H54 (cell line): Measurements from ENCODE around the gene KRTAP17-1.
"Not testable (repeated sequence)": the region's sequence is repeated elsewhere in the genome, so short reads cannot be mapped to it uniquely, and the experiment has no call there.

Experiments
- DNase-seq: peaks from one replicate; pipeline ENCODE4 v3.0.0; 2011; ENCODE audit warnings: low spot score, mixed read lengths; ENCODE audit not compliant: insufficient read length
- FAIRE-seq: peaks from 3 replicates; lab custom pipeline; 2011; peaks lifted over from hg19 to GRCh38; lab: Jason Lieb, UNC
- POLR2A ChIP-seq: IDR thresholded peaks from 2 replicates; pipeline ENCODE4 v1.6.1; 2011; ENCODE audit warnings: low read depth, mild to moderate bottlenecking, low read length

KRTAP17-1 gene

GRCh38 chr17:41307647-41308046 is 7.9 kb downstream of the KRTAP17-1 start:
- no peak for FAIRE-seq
- peak; percentile 55 for TF ChIP-seq POLR2A
- peak; percentile 32 for DNase-seq

GRCh38 chr17:41304091-41304490 is 11.4 kb downstream of the KRTAP17-1 start:
- no peak for FAIRE-seq
- no peak for TF ChIP-seq POLR2A

GRCh38 chr17:41302981-41303380 is 12.5 kb downstream of the KRTAP17-1 start:
- FAIRE-seq (no peak), DNase-seq (no peak)
- TF ChIP-seq POLR2A = no peak

More at GRCh38 chr17:41304091-41304490, 11.4 kb downstream of the KRTAP17-1 start:
- DNase-seq = no peak

- TF ChIP-seq POLR2A = no peak
- DNase-seq (no peak), FAIRE-seq (no peak)
These were observed 13.3 kb downstream of the KRTAP17-1 start, which contains the start of gene KRTAP29-1 for GRCh38 chr17:41301916-41302901. KRTAP29-1 (minus strand) TSS chr17:41302851; CDS start chr17:41302851, 0 bp downstream.

- FAIRE-seq = no peak
- DNase-seq = no peak
- TF ChIP-seq POLR2A = no peak
These were observed 14.2 kb downstream of the KRTAP17-1 start for GRCh38 chr17:41301204-41301790.

- no peak for TF ChIP-seq POLR2A
- FAIRE-seq = no peak
- no peak for DNase-seq
These were observed 16.9 kb downstream of the KRTAP17-1 start for GRCh38 chr17:41298458-41299135.

- TF ChIP-seq POLR2A = no peak
- DNase-seq = no peak
- FAIRE-seq = no peak
These were observed 18.7 kb downstream of the KRTAP17-1 start for GRCh38 chr17:41296846-41297245.

GRCh38 chr17:41294016-41294415 is 21.5 kb downstream of the KRTAP17-1 start:
- DNase-seq (no peak), FAIRE-seq (no peak)
- no peak for TF ChIP-seq POLR2A

GRCh38 chr17:41287050-41287449 is 28.5 kb downstream of the KRTAP17-1 start:
- FAIRE-seq (no peak), DNase-seq (no peak)
- no peak for TF ChIP-seq POLR2A

GRCh38 chr17:41284546-41284945 is 31.0 kb downstream of the KRTAP17-1 start:
- TF ChIP-seq POLR2A = no peak
- no peak for FAIRE-seq
- DNase-seq = no peak

- DNase-seq = no peak
- no peak for FAIRE-seq
These were observed 31.5 kb downstream of the KRTAP17-1 start for GRCh38 chr17:41284043-41284442.

GRCh38 chr17:41278176-41278955 is 37.1 kb downstream of the KRTAP17-1 start:
- FAIRE-seq (peak; percentile 33), DNase-seq (no peak)
- no peak for TF ChIP-seq POLR2A

More at GRCh38 chr17:41284043-41284442, 31.5 kb downstream of the KRTAP17-1 start:
- no peak for TF ChIP-seq POLR2A

- not testable (repeated sequence) for DNase-seq, FAIRE-seq
These were observed 39.8 kb downstream of the KRTAP17-1 start, which contains the start of gene KRTAP9-7 for GRCh38 chr17:41275648-41276190. KRTAP9-7 (plus strand) TSS chr17:41275698; CDS start chr17:41275698, 0 bp downstream.
